Mesenchymal stem cell (in vitro differentiated cells and primary cell): ENCODE data around the gene TRAIP.
A peak's percentile ranks its signal among the peaks of the same experiment; 100 is the strongest.

Source experiments
- DNase-seq: peaks from one replicate; pipeline ENCODE4 v3.0.0-alpha.2; 2013
- H2AFZ ChIP-seq: one replicate; pipeline ENCODE4 v1.6.1; 2013; ENCODE audit warnings: low read depth, mild to moderate bottlenecking, control low read depth, inconsistent platforms, low read length, moderate library complexity
- H2AK5ac ChIP-seq: 2 replicates; pipeline ENCODE4 v1.6.1; 2013; ENCODE audit warnings: low read length, moderate library complexity, mild to moderate bottlenecking, inconsistent platforms; ENCODE audit not compliant: severe bottlenecking
- H2BK120ac ChIP-seq: one replicate; pipeline ENCODE4 v1.6.1; 2013; ENCODE audit warnings: low read depth, mild to moderate bottlenecking, inconsistent platforms, low read length, moderate library complexity
- H2BK12ac ChIP-seq, 2 experiments: one replicate each; pipeline ENCODE4 v1.6.1; 2013; ENCODE audit warnings: inconsistent platforms in 2 of 2, low read length in 2 of 2, mild to moderate bottlenecking in 2 of 2, moderate library complexity in 2 of 2, control low read depth in 1 of 2
- H2BK15ac ChIP-seq: one replicate; pipeline ENCODE4 v1.6.1; 2013; ENCODE audit warnings: mild to moderate bottlenecking, low read depth, inconsistent platforms; ENCODE audit not compliant: poor library complexity, severe bottlenecking
- H2BK5ac ChIP-seq: 2 replicates; pipeline ENCODE4 v1.6.1; 2013; ENCODE audit warnings: low read depth, mild to moderate bottlenecking, low read length, control low read depth, inconsistent platforms; ENCODE audit not compliant: poor library complexity, severe bottlenecking
- H3K14ac ChIP-seq, 2 experiments: one replicate each; pipeline ENCODE4 v1.6.1; 2013; ENCODE audit warnings: inconsistent platforms in 2 of 2, low read length in 2 of 2, control low read depth in 1 of 2, mild to moderate bottlenecking in 1 of 2, moderate library complexity in 1 of 2
- H3K18ac ChIP-seq, 2 experiments: one replicate each; pipeline ENCODE4 v1.6.1; 2013; ENCODE audit warnings: inconsistent platforms in 2 of 2, low read length in 2 of 2, control low read depth in 1 of 2, low read depth in 1 of 2, mild to moderate bottlenecking in 1 of 2
- H3K23ac ChIP-seq, 2 experiments: one replicate each; pipeline ENCODE4 v1.6.1; 2013; ENCODE audit warnings: inconsistent platforms in 2 of 2, low read length in 2 of 2, mild to moderate bottlenecking in 2 of 2, moderate library complexity in 2 of 2, control low read depth in 1 of 2
- H3K27ac ChIP-seq: 2 replicates; pipeline ENCODE4 v1.5.1; 2013; ENCODE audit warnings: mild to moderate bottlenecking, moderate library complexity, low read length, control low read depth, inconsistent platforms; ENCODE audit not compliant: poor library complexity, severe bottlenecking
- H3K27me3 ChIP-seq, 2 experiments: 2 replicates each; pipeline versions ENCODE4 v1.6.1 to v1.7.0; 2013; ENCODE audit warnings: low read length in 2 of 2, mild to moderate bottlenecking in 2 of 2, moderate library complexity in 2 of 2, control low read depth in 1 of 2, inconsistent platforms in 1 of 2; ENCODE audit not compliant: control insufficient read depth in 1 of 2, insufficient read depth in 1 of 2
- H3K36me3 ChIP-seq, 2 experiments: 2 replicates each; pipeline versions ENCODE4 v1.6.1 to v1.7.0; 2013; ENCODE audit warnings: low read length in 2 of 2, control low read depth in 1 of 2, inconsistent platforms in 1 of 2, low read depth in 1 of 2, mild to moderate bottlenecking in 1 of 2; ENCODE audit not compliant: insufficient read depth in 2 of 2, control insufficient read depth in 1 of 2
- H3K4ac ChIP-seq, 2 experiments: one replicate each; pipeline ENCODE4 v1.6.1; 2013; ENCODE audit warnings: inconsistent platforms in 2 of 2, low read length in 2 of 2, mild to moderate bottlenecking in 2 of 2, moderate library complexity in 2 of 2, control low read depth in 1 of 2, low read depth in 1 of 2
- H3K4me1 ChIP-seq: 2 replicates; pipeline ENCODE4 v1.6.1; 2013; ENCODE audit warnings: low read depth, low read length, control low read depth; ENCODE audit not compliant: control insufficient read depth, insufficient read depth
- H3K4me2 ChIP-seq: 2 replicates; pipeline ENCODE4 v1.6.1; 2013; ENCODE audit warnings: low read length, mild to moderate bottlenecking, inconsistent platforms; ENCODE audit not compliant: poor library complexity, severe bottlenecking
- H3K4me3 ChIP-seq, 2 experiments: 2 replicates each; pipeline versions ENCODE4 v1.5.1 to v1.7.0; 2013; ENCODE audit warnings: low read length in 2 of 2, mild to moderate bottlenecking in 2 of 2, control low read depth in 1 of 2, low read depth in 1 of 2; ENCODE audit not compliant: insufficient read depth in 1 of 2
- H3K79me1 ChIP-seq: replicated peaks from 2 replicates; pipeline ENCODE4 v1.6.1; 2013; ENCODE audit warnings: mild to moderate bottlenecking, control low read depth, low read length, inconsistent platforms; ENCODE audit not compliant: poor library complexity, severe bottlenecking
- H3K9ac ChIP-seq: 2 replicates; pipeline ENCODE4 v1.7.0; 2013; ENCODE audit warnings: mild to moderate bottlenecking, low read length, moderate library complexity
- H3K9me3 ChIP-seq: 2 replicates; pipeline ENCODE4 v1.7.0; 2013; ENCODE audit warnings: mild to moderate bottlenecking, low read length; ENCODE audit not compliant: control insufficient read depth
- H4K8ac ChIP-seq: one replicate; pipeline ENCODE4 v1.6.1; 2013; ENCODE audit warnings: inconsistent platforms, mild to moderate bottlenecking, low read length, moderate library complexity
- H4K91ac ChIP-seq: one replicate; pipeline ENCODE4 v1.6.1; 2013; ENCODE audit warnings: mild to moderate bottlenecking, low read length, inconsistent platforms
- WGBS: methylation state at CpG from one replicate; pipeline ENCODE4 v1.1.7; 2013; ENCODE audit warnings: mixed read lengths; 5-methylcytosine and 5-hydroxymethylcytosine counted together

The TRAIP gene

DNA sequence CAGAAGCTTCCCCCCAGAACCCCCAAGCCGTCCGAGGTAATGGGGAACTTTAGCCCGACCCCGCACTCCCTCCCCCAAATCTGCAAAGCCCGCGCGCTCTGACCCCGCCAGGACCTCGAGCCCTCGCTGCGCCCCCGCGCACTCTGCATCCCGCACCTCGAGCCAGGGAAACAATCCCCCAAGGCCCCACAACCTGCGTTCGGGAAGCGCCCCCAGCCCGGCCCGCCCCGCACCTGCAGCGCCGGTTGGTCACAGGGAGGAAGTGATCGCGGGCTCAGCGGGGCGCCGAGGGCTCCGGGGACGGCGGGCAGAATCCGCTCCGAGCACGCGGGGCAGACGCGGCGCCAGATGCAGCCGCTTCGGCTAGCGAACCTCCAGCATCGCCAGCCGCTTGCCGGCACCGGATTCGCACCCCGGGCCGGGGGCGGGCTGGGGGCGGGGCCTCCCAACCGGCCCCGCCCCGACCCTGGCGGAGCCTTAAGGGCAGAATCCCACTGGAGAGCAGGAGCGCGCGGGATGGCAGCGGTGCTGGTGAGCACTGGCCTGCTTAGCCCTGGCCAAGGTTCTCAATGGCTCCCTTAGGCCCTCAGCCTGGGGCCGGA lies 13.3 kb upstream of the TRAIP start, which contains the start of gene CAMKV:
Gene CAMKV (minus strand): TSS at position 382 of the 602 bp plus-strand sequence. CDS start 7,518 bp downstream, outside the sequence.
- no peak within 1 kb of the TSS for H4K91ac ChIP-seq
- peaks cover 12% of the 10 kb centered on the region for H3K4me1 ChIP-seq
- peak within 1 kb of the TSS; percentile 75 for H3K4me2 ChIP-seq
- no peak within 1 kb of the TSS for H2AFZ ChIP-seq
- H2AK5ac ChIP-seq = no peak within 1 kb of the TSS
- no peak for DNase-seq
- no peak within 1 kb of the TSS for H3K23ac ChIP-seq
- H2BK120ac ChIP-seq = no peak within 1 kb of the TSS
- H3K27ac ChIP-seq = no peak within 1 kb of the TSS
- no peak within 1 kb of the TSS for H3K18ac ChIP-seq
- H3K4ac ChIP-seq = no peak within 1 kb of the TSS
- H2BK15ac ChIP-seq = no peak within 1 kb of the TSS
- H3K9me3 ChIP-seq = no peaks in the 10 kb centered on the region
- peaks cover 86 to 88% of the 10 kb centered on the region in 2 experiments for H3K27me3 ChIP-seq
- H3K14ac ChIP-seq = no peak within 1 kb of the TSS
- no peak within 1 kb of the TSS for H2BK5ac ChIP-seq
- peak within 1 kb of the TSS in 1 of 2 experiments; percentile 24 for H3K4me3 ChIP-seq
- 2% methylated on average over 57 of the region's 59 CpGs for WGBS
- H3K36me3 ChIP-seq = no peaks in the 10 kb centered on the region
- H2BK12ac ChIP-seq = no peak within 1 kb of the TSS
- no peak within 1 kb of the TSS for H4K8ac ChIP-seq
- no peaks in the 10 kb centered on the region for H3K79me1 ChIP-seq
- no peak within 1 kb of the TSS for H3K9ac ChIP-seq

DNA sequence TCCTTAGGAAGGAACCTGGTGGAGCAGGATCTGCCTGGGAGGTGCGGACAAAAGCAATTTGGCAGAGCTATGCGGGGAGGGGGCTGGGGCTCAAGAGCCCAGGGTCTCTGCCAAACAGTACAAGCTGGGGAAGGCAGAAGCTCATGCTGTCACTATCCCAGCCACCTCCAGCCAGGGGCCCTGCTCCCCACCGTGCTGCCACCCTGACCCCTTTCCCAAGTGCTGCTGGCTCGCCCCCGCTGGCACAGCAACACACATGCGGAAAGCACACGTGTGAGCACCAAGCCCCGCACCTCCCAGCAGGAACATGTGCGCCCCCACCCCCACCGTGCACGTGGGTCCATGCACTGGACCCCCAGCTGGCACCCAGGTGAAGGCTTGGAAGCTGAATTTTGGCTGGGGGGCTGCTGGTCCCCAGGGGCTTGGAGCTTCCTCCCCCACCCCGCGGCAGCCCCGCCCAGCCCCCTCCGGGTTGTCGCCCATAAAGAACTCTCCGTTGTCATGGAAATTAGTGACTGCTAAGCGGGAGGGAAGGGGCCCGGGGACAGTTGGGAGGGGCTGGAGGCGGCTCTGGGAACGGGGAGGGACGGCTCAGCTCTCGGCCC lies 12.6 kb upstream of the TRAIP start:
- Histone ChIP-seq H3K27me3 (peaks cover 86 to 88% of the 10 kb centered on the region in 2 experiments), H3K9me3 (no peaks in the 10 kb centered on the region), H3K18ac (no peak overlapping the region), H2AK5ac (no peak overlapping the region), H4K91ac (no peak overlapping the region), H3K4me1 (peaks cover 12% of the 10 kb centered on the region), H3K4me3 (no peak overlapping the region), H3K36me3 (no peaks in the 10 kb centered on the region), H2BK5ac (no peak overlapping the region), H2BK12ac (no peak overlapping the region), H3K9ac (no peak overlapping the region), H3K79me1 (no peaks in the 10 kb centered on the region), H3K4ac (no peak overlapping the region), H4K8ac (no peak overlapping the region), H3K27ac (no peak overlapping the region), H3K14ac (no peak overlapping the region), H3K4me2 (peak overlapping the region; percentile 75), H2BK15ac (no peak overlapping the region), H2BK120ac (no peak overlapping the region), H3K23ac (no peak overlapping the region), H2AFZ (no peak overlapping the region)
- 2% methylated on average over 20 of the region's 23 CpGs for WGBS
- no peak for DNase-seq

DNA sequence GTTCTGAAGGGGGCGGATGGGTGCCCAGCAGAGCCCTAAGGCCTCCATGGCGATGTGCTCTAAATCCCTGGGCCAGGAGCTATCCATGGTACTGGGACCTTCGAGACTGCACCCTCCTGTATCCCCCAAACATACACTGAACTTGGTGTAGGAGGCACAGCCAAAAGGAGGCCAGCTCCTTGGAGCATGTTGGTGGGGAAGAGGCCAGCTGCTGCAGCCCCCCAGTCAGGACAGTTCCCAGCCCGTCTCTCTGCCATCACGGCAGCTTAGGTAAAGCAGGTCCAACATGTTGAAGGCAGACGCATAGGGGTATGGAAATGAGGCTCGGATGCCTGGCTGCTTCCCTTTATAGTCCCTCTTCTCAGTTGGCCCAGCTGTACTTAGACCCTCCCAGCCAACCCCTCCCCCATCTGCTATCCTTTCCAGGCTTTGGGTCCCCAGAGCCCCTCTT lies 11.5 kb upstream of the TRAIP start:
- no peak overlapping the region for H3K18ac ChIP-seq
- H2BK5ac ChIP-seq = no peak overlapping the region
- peak; percentile 54 for DNase-seq
- H3K9ac ChIP-seq = no peak overlapping the region
- H2AK5ac ChIP-seq = no peak overlapping the region
- H3K4me1 ChIP-seq = peaks cover 12% of the 10 kb centered on the region
- no peak overlapping the region for H2AFZ ChIP-seq
- WGBS = 34% methylated on average over 7 of the region's 7 CpGs
- H3K79me1 ChIP-seq = no peaks in the 10 kb centered on the region
- H3K23ac ChIP-seq = no peak overlapping the region
- H3K9me3 ChIP-seq = no peaks in the 10 kb centered on the region
- H3K4ac ChIP-seq = no peak overlapping the region
- H3K14ac ChIP-seq = no peak overlapping the region
- no peak overlapping the region for H2BK15ac ChIP-seq
- no peak overlapping the region for H2BK12ac ChIP-seq
- H2BK120ac ChIP-seq = no peak overlapping the region
- H3K27me3 ChIP-seq = peaks cover 91 to 95% of the 10 kb centered on the region in 2 experiments
- no peak overlapping the region for H4K91ac ChIP-seq
- H3K36me3 ChIP-seq = no peaks in the 10 kb centered on the region
- no peak overlapping the region for H3K4me3 ChIP-seq
- H3K4me2 ChIP-seq = no peak overlapping the region
- no peak overlapping the region for H3K27ac ChIP-seq
- H4K8ac ChIP-seq = no peak overlapping the region

DNA sequence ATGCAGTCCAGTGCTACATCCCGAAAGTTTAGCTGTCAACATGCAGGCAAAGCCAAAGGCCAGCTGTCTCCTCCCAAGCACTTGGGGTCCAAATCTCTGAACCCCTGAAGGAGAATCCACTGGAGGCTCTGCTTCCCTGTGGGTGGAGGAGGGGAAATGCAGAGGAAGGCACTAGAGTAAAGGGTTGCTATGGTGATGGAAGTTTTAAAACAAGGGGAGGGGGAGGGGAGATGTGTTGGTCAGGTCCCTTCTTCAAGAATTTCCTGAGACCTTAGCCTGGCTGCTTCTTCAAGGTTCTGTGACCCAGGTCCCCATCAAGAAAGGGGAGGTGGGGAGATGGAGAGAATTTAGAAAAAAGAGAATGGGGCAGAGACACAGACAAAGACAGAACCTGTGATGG lies 11.0 kb upstream of the TRAIP start:
- peaks cover 12% of the 10 kb centered on the region for H3K4me1 ChIP-seq
- no peak overlapping the region for H3K4ac ChIP-seq
- no peaks in the 10 kb centered on the region for H3K36me3 ChIP-seq
- no peaks in the 10 kb centered on the region for H3K9me3 ChIP-seq
- no peak overlapping the region for H3K27ac ChIP-seq
- no peak overlapping the region for H2BK15ac ChIP-seq
- no peak overlapping the region for H2AFZ ChIP-seq
- H3K23ac ChIP-seq = no peak overlapping the region
- peaks cover 86 to 98% of the 10 kb centered on the region in 2 experiments for H3K27me3 ChIP-seq
- H4K91ac ChIP-seq = no peak overlapping the region
- no peak overlapping the region for H2BK5ac ChIP-seq
- no peak overlapping the region for H2BK120ac ChIP-seq
- no peak overlapping the region for H2BK12ac ChIP-seq
- no peak overlapping the region for H3K4me2 ChIP-seq
- no peak overlapping the region for H3K14ac ChIP-seq
- no peak overlapping the region for H2AK5ac ChIP-seq
- 93% methylated on average over 1 of the region's 1 CpG for WGBS
- H3K9ac ChIP-seq = no peak overlapping the region
- H4K8ac ChIP-seq = no peak overlapping the region
- H3K4me3 ChIP-seq = no peak overlapping the region
- no peak overlapping the region for H3K18ac ChIP-seq
- DNase-seq = no peak
- no peaks in the 10 kb centered on the region for H3K79me1 ChIP-seq
